Umbilical cord (tissue), 2 donors: ENCODE results near the gene MSMB. TPM values are rescaled to one million over a fixed set of nuclear protein-coding genes. Genes with fewer than 3 reads are reported as not detected.

ENCODE experiments used
- DNase-seq: peaks from one replicate; pipeline ENCODE4 v3.0.0-alpha.2; 2015; ENCODE audit warnings: low spot score
- total RNA-seq: library from RNA; depleted of rRNA; stranded (reverse); fragments of >200 nt; gene quantifications from one replicate; pipeline ENCODE4 v1.2.3, GENCODE V29; 2014; ENCODE audit warnings: low replicate concordance; ENCODE audit not compliant: insufficient read depth

MSMB gene
- total RNA-seq, 1 donor from 2014 or later, result not detected

DNA sequence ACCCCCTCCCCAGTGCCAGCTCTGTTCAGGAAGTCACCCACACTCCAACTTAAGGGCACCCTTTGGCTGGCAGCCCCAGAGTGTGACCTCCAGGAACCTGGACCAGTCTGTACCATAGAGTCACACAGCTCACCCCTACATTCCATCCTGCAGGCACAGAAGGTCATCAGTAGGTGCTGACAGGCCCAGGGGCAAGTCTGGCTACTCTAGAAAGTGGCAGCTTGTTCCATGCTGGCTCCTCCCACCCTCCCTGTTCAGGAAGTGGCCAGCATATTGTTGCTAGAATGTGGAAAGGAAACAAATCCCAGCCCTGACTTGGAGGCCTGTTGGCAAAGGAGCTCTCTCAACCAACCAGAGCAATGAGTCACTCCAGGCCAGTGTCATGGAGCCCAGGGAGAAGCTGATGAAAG is 12.5 kb downstream of the MSMB start:
- DNase-seq, result no peak

DNA sequence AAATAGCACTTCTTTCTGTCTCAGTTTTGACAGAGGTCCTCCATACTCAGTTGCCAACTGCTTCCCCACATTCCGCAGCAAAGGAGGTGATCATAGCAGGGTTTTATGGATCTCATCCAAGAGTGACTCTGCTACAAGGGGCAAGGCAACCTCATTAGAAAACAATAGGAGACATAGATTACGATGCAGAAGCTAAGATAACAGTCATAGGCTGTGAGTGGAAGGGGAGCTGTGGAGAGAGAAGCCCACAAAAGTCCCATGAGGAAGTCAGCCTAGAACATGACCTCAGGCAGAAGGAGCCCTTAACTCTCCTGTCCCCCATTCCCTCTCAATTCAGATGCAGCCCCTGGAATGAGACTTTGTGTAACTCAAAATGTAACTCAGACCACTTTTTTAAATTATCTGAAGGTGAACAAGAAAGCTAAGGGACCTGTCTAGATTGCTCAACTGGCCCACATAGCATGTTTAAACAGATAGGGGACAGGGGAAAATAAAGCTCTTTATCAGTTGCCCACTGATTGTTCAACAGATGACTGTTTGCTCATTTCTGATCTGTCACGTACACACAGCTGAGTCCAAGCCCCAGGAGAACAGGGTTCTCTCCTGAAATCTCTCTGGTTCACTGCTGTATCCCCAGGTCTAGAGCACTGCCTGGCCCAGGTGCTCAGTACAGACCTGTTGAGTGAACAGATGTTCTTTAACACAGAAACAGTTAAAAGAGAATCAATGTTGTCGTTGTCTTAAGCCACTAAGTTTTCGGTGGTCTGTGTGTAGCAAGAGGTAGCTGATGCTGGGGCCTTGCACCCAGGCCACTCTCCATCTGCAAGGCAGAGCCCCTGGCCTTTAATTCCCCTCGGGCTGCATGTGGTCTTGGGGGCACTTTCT is 14.2 kb downstream of the MSMB start:
- DNase-seq, result no peak

- peak; percentile 99 for DNase-seq
Measured at GRCh38 chr10:46030091-46030937, 15.8 kb downstream of the MSMB start, which contains the start of gene NCOA4. Gene NCOA4 (minus strand): TSS chr10:46030623. CDS start chr10:46016680, 13,943 bp downstream.

DNA sequence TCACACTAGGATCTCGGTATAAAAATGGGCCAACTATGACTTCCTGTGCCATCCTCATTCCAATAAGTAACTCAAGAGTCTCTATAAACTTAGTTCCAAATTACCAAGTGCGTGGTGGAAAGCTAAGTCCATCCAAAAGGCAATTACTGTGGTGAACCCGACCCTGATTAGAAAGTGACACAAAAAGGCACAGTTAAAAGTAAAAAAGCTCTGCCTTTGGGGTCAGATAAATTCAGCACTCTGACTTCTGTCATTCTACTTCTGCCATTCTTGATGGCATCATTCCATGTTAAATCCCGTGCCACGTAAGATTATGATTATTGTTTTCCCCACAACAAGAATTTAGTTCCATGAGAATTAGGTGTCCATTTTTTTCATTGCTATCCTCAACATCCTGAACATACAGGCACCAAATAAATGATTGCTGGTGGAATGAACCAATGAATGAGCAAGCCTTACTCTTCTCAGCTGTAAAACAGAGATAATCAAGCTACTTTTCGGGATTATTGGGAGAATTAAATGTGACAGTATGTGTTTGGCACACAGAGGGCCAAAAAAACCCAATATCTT is 16.5 kb downstream of the MSMB start:
- DNase-seq, result no peak

- DNase-seq, result peak; percentile 57
Measured at GRCh38 chr10:46028584-46029460, 17.2 kb downstream of the MSMB start.

GRCh38 chr10:46026106-46026505 is 20.0 kb downstream of the MSMB start:
- peak; percentile 37 for DNase-seq

DNA sequence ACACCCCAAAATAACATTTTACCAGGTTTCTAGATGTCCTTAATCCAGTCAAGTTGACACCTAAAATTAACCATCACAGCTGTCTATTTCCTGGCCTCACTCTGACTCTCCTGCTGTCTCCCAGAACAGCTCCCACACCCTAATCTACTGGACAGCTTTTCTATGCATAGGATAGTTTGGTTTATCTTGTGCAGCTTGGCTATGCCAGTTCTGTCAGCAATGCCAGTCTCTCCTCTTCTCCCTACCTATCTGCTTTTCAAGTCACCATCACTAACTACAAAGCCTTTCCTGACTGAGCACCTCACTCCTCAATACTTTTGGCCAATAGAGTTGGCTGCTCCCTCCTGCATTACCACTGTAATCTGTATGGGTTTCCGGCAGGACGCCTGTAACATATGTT is 20.7 kb downstream of the MSMB start:
- no peak for DNase-seq

DNA sequence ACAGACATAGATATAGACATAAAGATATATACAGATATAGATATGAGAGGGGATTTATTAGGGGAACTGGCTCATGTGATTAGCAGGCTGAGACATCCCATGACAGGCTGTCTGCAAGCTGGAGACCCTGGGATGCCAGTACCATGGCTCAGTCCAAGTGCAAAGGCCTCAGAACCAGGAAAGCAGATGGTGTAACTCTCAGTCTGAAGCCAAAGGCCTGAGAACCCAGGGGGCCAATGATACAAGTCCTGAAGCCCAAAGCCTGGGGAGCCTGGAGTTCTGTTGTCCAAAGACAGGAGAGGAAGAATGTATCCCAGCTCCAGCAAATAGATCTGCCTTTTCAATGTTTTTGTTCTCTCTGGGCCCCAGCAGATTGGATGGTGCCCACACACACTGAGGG is 21.1 kb downstream of the MSMB start:
- no peak for DNase-seq

DNA sequence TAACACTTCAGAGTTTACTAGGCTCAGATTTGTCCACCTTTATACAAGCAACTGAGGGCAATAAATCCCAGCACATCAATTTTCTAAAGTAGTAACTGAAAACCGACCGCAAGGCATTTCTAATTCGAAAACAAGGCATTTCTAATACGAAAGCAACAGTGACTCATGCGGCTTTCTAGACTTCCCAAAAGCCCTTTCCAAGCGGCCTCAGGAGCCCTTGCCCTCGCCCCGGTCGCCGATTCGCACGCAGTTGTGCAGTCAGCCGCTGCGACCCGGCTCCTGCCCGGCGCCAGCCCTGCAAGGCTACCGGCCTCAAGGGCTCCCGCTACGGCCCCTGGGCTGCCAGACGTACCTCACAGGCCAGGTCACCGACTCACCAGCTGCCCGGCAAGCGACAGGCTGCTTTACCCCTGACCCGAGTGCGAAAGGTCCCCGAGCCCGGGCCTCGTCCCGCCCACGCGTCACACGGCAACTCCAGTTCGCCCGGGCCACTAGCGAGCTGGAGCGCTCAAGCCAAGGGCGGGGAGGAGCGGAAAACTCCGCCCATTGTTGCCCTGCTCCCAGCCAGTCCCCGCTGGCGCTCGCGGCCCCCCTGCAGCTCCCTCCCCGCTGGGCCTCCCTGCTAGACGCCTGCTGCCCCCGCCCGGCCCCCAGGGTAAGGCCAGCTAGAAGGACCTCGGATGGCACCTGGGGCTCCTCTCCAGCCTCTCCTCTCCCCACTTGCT is 22.9 kb downstream of the MSMB start:
- peak; percentile 90 for DNase-seq

GRCh38 chr10:46020344-46020657 is 25.8 kb downstream of the MSMB start:
- DNase-seq, result no peak

DNA sequence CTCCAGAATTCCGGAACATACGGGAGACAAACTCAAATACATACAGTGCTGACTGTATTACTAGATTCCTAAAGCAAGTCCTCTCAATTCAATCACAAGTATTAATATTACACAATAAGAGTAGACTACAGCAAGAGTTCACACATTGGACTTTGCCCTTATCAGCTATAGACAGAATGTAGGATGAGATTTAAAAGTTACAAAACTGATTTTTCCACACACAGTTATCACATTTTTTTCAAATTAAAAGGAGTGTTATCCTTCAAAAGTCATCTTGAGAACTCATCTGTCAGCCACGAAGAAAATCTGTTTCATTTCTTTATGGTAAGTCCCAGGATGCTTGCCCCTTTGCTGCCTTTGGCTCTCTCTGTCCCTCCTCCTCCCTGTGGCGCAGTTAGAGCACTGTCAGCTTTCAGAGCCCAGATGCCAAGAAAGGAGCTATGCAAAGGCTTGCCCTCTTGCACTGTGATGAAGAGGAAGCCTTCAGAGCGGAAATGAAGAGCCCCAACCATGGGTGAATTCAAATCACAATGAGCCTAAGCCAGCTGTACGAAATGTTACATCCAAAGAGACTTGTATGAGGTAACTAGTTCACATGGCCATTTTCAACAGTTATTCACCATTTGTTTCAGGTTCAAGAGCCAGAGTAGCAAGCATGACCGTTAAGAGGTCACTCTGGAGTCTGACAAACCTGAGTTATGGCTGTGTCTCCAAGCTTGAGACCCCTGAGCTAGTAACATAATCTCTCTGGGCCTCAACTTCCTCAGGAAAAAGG is 26.3 kb downstream of the MSMB start:
- no peak for DNase-seq

DNA sequence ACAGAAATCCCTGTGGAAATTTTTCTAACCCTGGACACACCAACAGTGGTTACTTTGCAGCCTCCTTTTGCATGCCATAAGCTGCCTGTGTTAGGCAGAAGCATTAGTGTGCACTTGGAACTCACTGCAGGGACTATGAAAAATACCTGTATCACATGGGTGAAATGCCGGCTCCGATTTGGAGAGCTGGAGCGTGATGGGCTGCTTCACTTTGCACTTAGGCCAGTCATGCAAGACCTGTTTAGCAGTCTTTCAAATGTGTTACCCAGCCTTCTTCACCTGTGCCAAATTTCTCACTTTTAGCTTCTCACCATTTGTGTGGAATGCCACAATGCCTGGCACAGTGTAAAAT is 26.9 kb downstream of the MSMB start:
- DNase-seq, result no peak

DNA sequence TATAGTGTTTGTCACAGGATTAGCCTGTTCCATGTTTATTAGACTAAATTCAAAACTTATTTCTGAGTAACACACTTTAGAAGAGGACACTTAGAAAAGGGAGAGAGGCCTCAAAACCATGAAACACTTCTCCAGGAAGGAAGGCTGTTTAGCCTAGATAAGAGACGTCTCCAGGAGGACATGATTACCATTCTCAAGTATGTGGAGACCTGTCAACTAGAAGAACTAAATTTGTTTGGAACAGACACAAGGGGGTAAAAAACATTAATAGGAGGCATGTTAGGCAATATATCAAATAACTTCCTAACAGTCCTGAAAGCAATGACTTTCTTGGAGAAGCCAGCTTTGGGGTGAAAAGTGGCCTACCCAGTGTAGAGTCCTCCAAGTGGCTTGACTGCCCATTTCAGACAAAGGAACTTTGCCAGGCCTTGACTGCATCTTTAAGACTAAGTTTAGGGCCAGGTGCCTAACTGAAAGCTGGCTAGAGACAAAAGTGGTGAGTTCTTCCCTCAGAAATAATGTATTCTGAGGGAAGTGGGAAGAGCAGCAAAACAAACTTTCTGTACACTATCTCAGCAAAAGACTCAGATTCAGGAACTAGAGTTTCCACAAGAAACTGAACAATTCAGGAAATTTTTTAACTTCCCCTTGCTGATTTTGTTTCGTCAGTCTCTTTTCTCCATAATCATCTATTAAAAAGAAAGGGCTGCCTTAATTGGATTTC is 27.5 kb downstream of the MSMB start:
- no peak for DNase-seq

DNA sequence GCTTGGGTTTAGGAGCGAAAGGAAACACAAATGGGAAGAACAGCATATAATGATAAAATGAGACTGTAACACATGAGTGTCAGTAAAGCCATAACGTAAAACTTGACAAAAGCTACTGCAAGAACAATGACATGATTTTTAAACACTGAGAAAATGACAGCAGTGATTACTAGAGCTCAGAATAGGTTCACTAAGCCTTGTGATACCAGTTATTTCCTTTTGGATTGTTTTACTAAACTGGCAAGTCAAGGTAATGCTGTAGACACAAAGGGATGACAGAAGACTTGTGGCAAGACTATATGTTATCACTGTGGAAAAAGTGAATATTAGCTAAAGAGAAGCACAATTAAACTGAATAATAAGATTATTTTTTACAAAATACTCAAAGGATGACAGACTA is 28.3 kb downstream of the MSMB start:
- no peak for DNase-seq

GRCh38 chr10:46016811-46017210 is 29.3 kb downstream of the MSMB start:
- no peak for DNase-seq

GRCh38 chr10:46016190-46016589 is 29.9 kb downstream of the MSMB start:
- DNase-seq, result no peak

GRCh38 chr10:46014683-46015405 is 31.2 kb downstream of the MSMB start:
- DNase-seq, result no peak

GRCh38 chr10:46014206-46014605 is 31.9 kb downstream of the MSMB start:
- DNase-seq, result no peak

GRCh38 chr10:46012746-46013145 is 33.3 kb downstream of the MSMB start:
- no peak for DNase-seq
